Right lobe of liver (tissue), 6 donors: ENCODE data around the gene MYH14. TPM values are rescaled to one million over a fixed set of nuclear protein-coding genes. Genes with fewer than 3 reads are reported as not detected.

Experiments
- ATAC-seq, 4 donors: fragments of 200-7000 bp; cut with Tn5 transposase; one replicate each; pipeline ENCODE4 v1.9.1; 2020; ENCODE audit warnings: mild to moderate bottlenecking in 4 of 4, moderate library complexity in 4 of 4
- DNase-seq, 3 donors: peaks; one replicate each; pipeline ENCODE4 v3.0.0-alpha.2; 2020
- H3K27ac ChIP-seq, 3 donors: fragments of 200-600 bp; one replicate each; pipeline ENCODE4 v1.8.0; 2022
- H3K27me3 ChIP-seq, 2 donors: fragments of 200-600 bp; one replicate each; pipeline ENCODE4 v1.8.0; 2022
- H3K36me3 ChIP-seq, 4 donors: fragments of 200-600 bp; sonication (generic) in 1 of 4; one replicate each; pipeline versions ENCODE4 v1.5.1 to v1.8.0; 2017 to 2022; ENCODE audit warnings: control low read depth in 1 of 4
- H3K4me1 ChIP-seq, 4 donors: fragments of 200-600 bp; sonication (generic) in 1 of 4; one replicate each; pipeline versions ENCODE4 v1.5.1 to v1.8.0; 2017 to 2022; ENCODE audit warnings: control low read depth in 1 of 4
- H3K4me3 ChIP-seq, 3 donors: fragments of 200-600 bp; one replicate each; pipeline ENCODE4 v1.8.0; 2022
- H3K9me3 ChIP-seq, 4 donors: fragments of 200-600 bp; sonication (generic) in 1 of 4; one replicate each; pipeline versions ENCODE4 v1.5.1 to v1.8.0; 2017 to 2022; ENCODE audit warnings: control low read depth in 1 of 4
- CTCF ChIP-seq, 4 donors: fragments of 200-600 bp in 3 of 4; fragments of 450-650 bp in 1 of 4; IDR thresholded peaks; one replicate each; pipeline versions ENCODE4 v1.5.1 to v1.8.0; 2016 to 2022; ENCODE audit warnings: antibody characterized with exemption in 4 of 4, mild to moderate bottlenecking in 2 of 4
- POLR2A ChIP-seq: fragments of 450-650 bp; IDR thresholded peaks from one replicate; pipeline ENCODE4 v1.6.1; 2017; ENCODE audit warnings: antibody characterized with exemption, mild to moderate bottlenecking
- WGBS: methylation state at CpG from one replicate; pipeline ENCODE4 v1.1.6; 2018; ENCODE audit warnings: low coverage, low lambda C conversion rate; ENCODE audit not compliant: insufficient coverage; ENCODE audit errors: missing lambda C conversion rate; 5-methylcytosine and 5-hydroxymethylcytosine counted together
- intact Hi-C, 2 donors: fragments of 100-400 bp; cut with DNase I; formaldehyde crosslinking; loops; one replicate each; pipeline versions ENCODE4 v1.11.2 to v1.14.1; 2022
- total RNA-seq, 6 experiments: library from RNA; depleted of rRNA in 2 of 6; stranded (reverse); fragments of >200 nt in 2 of 6; fragmentation: NEBNext Ultra II Directional in 3 of 6; extraction: Animal tissue kit (Norgen Biotek cat#: 25700) in 3 of 6; gene quantifications; one replicate each; pipeline versions ENCODE4 v1.1.0 to v1.2.4, GENCODE V29; 2016 to 2023
- donor health status: DM: no; HTN: yes; CAD: no.
- donor health status: DM: no; HTN: no; CAD: no.
- donor health status: DM: no; HTN: no; CAD: no.
- donor health status: DM: no; HTN: yes; CAD: no.
- donor health status: DM: no; HTN: yes; CAD: no.

MYH14 gene
- total RNA-seq, 6 experiments from 2014 or later: 49.1 to 89.0 (median 65.8) TPM

- no peaks in the 10 kb centered on the region for H3K9me3 ChIP-seq
- ATAC-seq (no peak), DNase-seq (no peak)
- no peak overlapping the region for H3K4me3 ChIP-seq
- WGBS: 19% methylated on average over 6 of the region's 10 CpGs
- no peaks in the 10 kb centered on the region for H3K27me3 ChIP-seq
- peaks cover 0 to 10% (median 0%) of the 10 kb centered on the region in 4 donors for H3K36me3 ChIP-seq
- intact Hi-C loops: no loop called here
- H3K27ac ChIP-seq: no peak overlapping the region
- TF ChIP-seq POLR2A (no peak), CTCF (IDR thresholded peaks at IDR 0.05) (no peak)
- no peaks in the 10 kb centered on the region for H3K4me1 ChIP-seq
Measured at GRCh38 chr19:50310759-50311465, 107.5 kb downstream of the MYH14 start.

GRCh38 chr19:50311723-50312635 lies 108.6 kb downstream of the MYH14 start:
- Histone ChIP-seq H3K27ac (no peak overlapping the region), H3K9me3 (no peaks in the 10 kb centered on the region), H3K4me3 (no peak overlapping the region), H3K27me3 (no peaks in the 10 kb centered on the region), H3K36me3 (peaks cover 0 to 7% (median 0%) of the 10 kb centered on the region in 4 donors), H3K4me1 (no peaks in the 10 kb centered on the region)
- DNase-seq (no peak), ATAC-seq (peak in 1 of 4 donors; percentile 9)
- TF ChIP-seq POLR2A (no peak), CTCF (IDR thresholded peaks at IDR 0.05) (no peak)
- 6% methylated on average over 20 of the region's 42 CpGs for WGBS
- intact Hi-C loops: no loop called here

GRCh38 chr19:50312967-50313811 lies 109.8 kb downstream of the MYH14 start:
- Histone ChIP-seq H3K4me1 (no peaks in the 10 kb centered on the region), H3K36me3 (peaks cover 0 to 4% (median 0%) of the 10 kb centered on the region in 4 donors), H3K9me3 (no peaks in the 10 kb centered on the region), H3K4me3 (no peak overlapping the region), H3K27ac (no peak overlapping the region), H3K27me3 (no peaks in the 10 kb centered on the region)
- DNase-seq (no peak), ATAC-seq (no peak)
- 16% methylated on average over 12 of the region's 27 CpGs for WGBS
- no peak for TF ChIP-seq CTCF (IDR thresholded peaks at IDR 0.05)
- TF ChIP-seq POLR2A: no peak
- intact Hi-C loops: no loop called here

GRCh38 chr19:50313812-50314536 lies 110.6 kb downstream of the MYH14 start:
- Histone ChIP-seq H3K9me3 (no peaks in the 10 kb centered on the region), H3K27ac (no peak overlapping the region), H3K4me3 (no peak overlapping the region), H3K27me3 (no peaks in the 10 kb centered on the region), H3K36me3 (peaks cover 0 to 2% (median 0%) of the 10 kb centered on the region in 4 donors), H3K4me1 (no peaks in the 10 kb centered on the region)
- DNase-seq: no peak
- intact Hi-C loops: no loop called here
- TF ChIP-seq POLR2A (no peak), CTCF (IDR thresholded peaks at IDR 0.05) (no peak)
- WGBS: 10% methylated on average over 16 of the region's 20 CpGs
- no peak for ATAC-seq
